GM19193 (cell line): Measurements from ENCODE around the gene OR10A2.

Source experiments
- POLR2A ChIP-seq: IDR thresholded peaks from 4 replicates; pipeline ENCODE4 v1.6.1; 2011; ENCODE audit not compliant: insufficient read depth, insufficient read length; ENCODE audit errors: extremely low read depth

The OR10A2 gene, protein sequence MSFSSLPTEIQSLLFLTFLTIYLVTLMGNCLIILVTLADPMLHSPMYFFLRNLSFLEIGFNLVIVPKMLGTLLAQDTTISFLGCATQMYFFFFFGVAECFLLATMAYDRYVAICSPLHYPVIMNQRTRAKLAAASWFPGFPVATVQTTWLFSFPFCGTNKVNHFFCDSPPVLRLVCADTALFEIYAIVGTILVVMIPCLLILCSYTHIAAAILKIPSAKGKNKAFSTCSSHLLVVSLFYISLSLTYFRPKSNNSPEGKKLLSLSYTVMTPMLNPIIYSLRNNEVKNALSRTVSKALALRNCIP

GRCh38 chr11:6862961-6863360 is at the start of gene OR10A2:
OR10A2 (plus strand) TSS chr11:6863057; CDS start chr11:6869755, 6,698 bp downstream.
- no peak for TF ChIP-seq POLR2A

GRCh38 chr11:6813656-6814055 is 49.2 kb upstream of the OR10A2 start:
- TF ChIP-seq POLR2A, result no peak

DNA sequence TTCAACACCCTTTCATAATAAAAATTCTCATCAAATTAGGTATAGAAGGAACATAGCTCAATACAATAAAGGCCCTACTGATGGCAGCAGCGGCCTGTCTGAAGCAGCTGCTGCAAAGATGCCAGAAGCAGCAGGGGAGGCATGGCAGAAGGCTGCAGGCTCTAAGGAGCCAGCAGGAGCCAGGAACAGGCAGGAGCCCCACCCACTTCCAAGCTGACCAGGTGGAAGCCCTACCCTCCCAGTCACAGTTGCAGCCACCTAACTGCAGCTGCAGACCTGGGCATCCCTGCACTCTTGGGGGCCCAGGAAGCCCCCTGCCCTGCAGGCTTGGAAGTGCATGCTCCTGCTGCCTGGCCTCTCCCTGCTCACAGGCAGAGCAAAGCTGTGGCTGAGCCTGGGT is 45.2 kb upstream of the OR10A2 start:
- no peak for TF ChIP-seq POLR2A

- TF ChIP-seq POLR2A, result no peak
Measured at GRCh38 chr11:6818967-6819366, 43.9 kb upstream of the OR10A2 start.

- TF ChIP-seq POLR2A, result no peak
Measured at GRCh38 chr11:6824136-6824823, 38.6 kb upstream of the OR10A2 start.

- TF ChIP-seq POLR2A, result no peak
Measured at GRCh38 chr11:6825231-6825744, 37.6 kb upstream of the OR10A2 start.

GRCh38 chr11:6828103-6828502 is 34.8 kb upstream of the OR10A2 start:
- TF ChIP-seq POLR2A, result no peak

GRCh38 chr11:6833356-6833755 is 29.5 kb upstream of the OR10A2 start:
- TF ChIP-seq POLR2A, result no peak

DNA sequence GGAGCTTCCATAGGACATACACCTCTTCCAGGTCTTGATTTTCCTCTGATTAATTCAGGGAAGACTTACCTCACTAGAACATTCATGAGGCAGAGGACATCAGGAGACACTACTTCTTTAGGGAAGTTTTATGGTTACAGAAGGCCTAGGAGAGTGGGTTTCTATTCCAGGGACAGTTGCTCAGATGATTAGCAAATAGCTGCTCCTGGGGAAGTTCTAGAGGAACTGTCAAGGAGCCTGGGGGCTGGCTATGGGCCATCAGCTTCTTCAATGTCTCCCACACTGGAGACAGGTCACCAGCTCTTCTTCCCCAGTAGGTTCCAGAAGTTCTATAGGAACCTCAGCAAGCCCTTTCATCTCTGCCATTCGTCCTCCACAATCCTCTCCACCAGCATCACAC is 28.8 kb upstream of the OR10A2 start:
- no peak for TF ChIP-seq POLR2A

- no peak for TF ChIP-seq POLR2A
Measured at GRCh38 chr11:6841694-6842093, 21.2 kb upstream of the OR10A2 start.

DNA sequence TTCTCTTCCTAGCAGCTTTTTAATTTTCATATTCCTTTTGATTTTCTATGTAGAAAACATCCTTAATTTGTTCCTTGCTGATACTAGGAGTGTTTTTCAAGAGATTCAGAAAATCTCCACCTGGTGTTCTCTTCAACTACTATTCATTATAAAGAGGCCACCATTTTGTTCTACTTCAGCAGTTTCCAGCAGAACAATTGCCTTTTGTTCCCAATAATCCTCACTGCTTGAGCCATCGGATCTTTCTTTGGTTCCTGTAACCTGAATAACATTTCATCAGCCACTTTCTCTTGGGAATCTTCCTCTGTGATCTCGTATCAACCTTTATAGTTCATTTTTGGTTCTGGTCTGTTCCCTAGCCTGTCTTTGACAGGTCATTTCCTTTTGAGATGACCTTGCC is 19.2 kb upstream of the OR10A2 start:
- no peak for TF ChIP-seq POLR2A

DNA sequence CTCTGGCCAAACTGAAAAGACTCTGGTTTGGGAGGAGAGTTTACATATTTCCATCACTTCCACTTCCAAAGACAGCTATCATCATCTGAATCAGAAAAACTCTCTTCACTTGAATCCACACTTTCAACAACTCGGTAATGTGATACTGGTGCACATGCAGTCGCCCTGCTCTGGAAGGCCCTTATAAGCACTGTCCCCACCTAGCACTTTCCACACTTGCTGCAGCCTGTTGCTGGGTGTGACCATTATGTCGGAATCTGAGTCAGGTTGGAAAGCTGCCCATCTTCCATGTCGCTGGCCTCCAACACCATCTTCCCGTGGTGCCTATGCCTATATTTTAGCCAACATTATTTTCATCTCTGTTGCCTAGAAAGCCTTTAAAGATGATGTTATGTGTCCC is 18.5 kb upstream of the OR10A2 start:
- TF ChIP-seq POLR2A, result no peak

GRCh38 chr11:6845383-6845782 is 17.5 kb upstream of the OR10A2 start, which contains the start of gene OR10A5:
OR10A5 (plus strand) TSS chr11:6845683; CDS start chr11:6845683, 0 bp downstream.
- no peak for TF ChIP-seq POLR2A

DNA sequence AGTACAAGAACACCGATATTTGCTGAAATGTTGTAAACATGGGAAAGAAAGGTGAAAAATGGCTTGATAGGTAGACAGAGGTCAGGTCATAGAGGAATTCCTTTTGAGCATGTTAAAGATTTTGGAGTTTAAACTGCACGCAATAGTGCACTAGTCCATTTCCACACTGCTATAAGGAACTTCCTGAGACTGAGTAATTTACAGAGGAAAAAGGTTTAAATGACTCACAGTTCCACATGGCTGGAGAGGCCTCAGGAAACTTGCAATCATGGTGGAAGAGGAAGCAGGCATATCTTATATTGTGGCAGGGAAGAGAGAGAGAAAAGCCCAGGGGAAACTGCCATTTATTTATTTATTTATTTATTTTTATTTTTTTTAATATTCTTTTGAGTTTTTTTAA is 12.3 kb upstream of the OR10A2 start:
- TF ChIP-seq POLR2A, result no peak

GRCh38 chr11:6855971-6856541 is 6.8 kb upstream of the OR10A2 start:
- TF ChIP-seq POLR2A, result no peak

GRCh38 chr11:6856871-6857270 is 6.0 kb upstream of the OR10A2 start:
- no peak for TF ChIP-seq POLR2A
